Stimulated activated CD4-positive, alpha-beta T cell treated with anti-CD3 and anti-CD28 coated beads, Interleukin-1b, Interleukin-23, amount 100 ng/mL, for 24 hours (primary cell): ENCODE data around the gene ITGA7.
A peak's percentile ranks its signal among the peaks of the same experiment; 100 is the strongest.

Experiments
- DNase-seq, 4 experiments: peaks; one replicate each; pipeline ENCODE4 v3.0.0-alpha.2; 2020; ENCODE audit warnings: low read depth in 4 of 4, low spot score in 1 of 4

ITGA7 gene, protein sequence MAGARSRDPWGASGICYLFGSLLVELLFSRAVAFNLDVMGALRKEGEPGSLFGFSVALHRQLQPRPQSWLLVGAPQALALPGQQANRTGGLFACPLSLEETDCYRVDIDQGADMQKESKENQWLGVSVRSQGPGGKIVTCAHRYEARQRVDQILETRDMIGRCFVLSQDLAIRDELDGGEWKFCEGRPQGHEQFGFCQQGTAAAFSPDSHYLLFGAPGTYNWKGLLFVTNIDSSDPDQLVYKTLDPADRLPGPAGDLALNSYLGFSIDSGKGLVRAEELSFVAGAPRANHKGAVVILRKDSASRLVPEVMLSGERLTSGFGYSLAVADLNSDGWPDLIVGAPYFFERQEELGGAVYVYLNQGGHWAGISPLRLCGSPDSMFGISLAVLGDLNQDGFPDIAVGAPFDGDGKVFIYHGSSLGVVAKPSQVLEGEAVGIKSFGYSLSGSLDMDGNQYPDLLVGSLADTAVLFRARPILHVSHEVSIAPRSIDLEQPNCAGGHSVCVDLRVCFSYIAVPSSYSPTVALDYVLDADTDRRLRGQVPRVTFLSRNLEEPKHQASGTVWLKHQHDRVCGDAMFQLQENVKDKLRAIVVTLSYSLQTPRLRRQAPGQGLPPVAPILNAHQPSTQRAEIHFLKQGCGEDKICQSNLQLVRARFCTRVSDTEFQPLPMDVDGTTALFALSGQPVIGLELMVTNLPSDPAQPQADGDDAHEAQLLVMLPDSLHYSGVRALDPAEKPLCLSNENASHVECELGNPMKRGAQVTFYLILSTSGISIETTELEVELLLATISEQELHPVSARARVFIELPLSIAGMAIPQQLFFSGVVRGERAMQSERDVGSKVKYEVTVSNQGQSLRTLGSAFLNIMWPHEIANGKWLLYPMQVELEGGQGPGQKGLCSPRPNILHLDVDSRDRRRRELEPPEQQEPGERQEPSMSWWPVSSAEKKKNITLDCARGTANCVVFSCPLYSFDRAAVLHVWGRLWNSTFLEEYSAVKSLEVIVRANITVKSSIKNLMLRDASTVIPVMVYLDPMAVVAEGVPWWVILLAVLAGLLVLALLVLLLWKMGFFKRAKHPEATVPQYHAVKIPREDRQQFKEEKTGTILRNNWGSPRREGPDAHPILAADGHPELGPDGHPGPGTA

DNA sequence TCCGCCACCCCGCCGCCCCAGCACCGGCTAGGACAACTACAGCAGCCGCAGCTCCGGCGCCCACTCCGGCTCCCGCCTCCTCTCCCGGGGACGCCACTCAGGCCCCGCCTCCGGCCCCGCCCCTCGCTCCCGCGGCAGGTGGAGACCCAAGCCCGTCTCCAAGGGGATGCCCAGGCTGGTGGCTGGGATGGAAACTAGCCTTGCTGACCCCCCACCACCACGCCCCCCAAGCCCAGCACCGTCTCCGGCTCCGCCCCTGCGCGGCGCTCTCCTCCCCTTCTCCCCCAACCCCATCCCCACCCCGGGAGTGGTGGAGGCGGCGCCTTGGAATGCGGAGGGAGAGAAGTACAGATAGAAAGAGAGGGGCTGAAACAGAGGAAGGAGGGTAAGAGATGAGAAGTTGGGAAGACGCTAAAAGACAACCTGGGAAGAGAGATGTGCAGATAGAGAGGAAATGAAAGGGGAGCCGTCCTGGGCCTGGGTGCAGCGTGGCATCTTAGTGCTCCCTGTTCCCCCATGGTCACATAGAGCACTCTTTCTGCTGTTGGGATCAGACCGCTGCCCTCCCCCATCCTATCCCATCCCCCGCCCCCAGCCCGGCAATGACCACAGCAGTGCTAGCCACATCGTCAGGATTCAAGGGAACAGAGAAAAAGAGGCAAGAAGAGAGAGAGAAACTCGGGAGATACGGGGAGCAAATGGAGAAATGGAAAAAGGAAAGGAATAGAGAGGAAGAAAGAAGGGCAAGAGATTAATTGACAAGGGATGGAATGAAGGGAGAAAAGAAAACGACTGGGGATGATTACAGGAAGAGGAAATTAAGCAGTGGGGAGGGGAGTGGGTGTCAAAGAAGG, at the start of gene ITGA7:
ITGA7 (minus strand) TSS at position 64 of the 854 bp plus-strand sequence. CDS start 222 bp downstream, outside the sequence.
- DNase-seq, result peak in 3 of 4 experiments; percentile 44 to 62 (median 48)

DNA sequence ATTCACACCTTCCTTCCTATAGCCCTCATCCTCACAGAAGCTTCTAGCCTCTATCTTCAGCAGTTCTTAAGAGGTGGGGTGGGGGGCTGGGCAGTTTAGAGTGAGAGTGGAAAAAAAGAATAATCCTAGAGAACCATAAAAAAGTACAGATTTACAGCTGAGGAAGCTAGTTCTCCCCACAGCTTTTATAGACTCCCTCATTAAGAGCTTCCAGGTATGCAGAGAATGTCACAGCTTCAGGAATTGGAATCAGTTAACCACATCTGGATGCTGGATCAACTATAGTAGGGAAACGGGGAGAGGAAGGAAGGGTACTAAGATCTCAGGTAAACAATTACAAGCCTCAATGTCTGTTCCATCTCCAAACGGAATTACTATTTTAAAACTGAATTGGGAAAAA, 47.5 kb upstream of the ITGA7 start:
- no peak for DNase-seq

- DNase-seq, result no peak
These were observed 40.7 kb upstream of the ITGA7 start for GRCh38 chr12:55748230-55748993.

GRCh38 chr12:55746913-55747231, 39.2 kb upstream of the ITGA7 start:
- DNase-seq, result no peak

- no peak for DNase-seq
These were observed 38.6 kb upstream of the ITGA7 start for GRCh38 chr12:55746174-55746912.

DNA sequence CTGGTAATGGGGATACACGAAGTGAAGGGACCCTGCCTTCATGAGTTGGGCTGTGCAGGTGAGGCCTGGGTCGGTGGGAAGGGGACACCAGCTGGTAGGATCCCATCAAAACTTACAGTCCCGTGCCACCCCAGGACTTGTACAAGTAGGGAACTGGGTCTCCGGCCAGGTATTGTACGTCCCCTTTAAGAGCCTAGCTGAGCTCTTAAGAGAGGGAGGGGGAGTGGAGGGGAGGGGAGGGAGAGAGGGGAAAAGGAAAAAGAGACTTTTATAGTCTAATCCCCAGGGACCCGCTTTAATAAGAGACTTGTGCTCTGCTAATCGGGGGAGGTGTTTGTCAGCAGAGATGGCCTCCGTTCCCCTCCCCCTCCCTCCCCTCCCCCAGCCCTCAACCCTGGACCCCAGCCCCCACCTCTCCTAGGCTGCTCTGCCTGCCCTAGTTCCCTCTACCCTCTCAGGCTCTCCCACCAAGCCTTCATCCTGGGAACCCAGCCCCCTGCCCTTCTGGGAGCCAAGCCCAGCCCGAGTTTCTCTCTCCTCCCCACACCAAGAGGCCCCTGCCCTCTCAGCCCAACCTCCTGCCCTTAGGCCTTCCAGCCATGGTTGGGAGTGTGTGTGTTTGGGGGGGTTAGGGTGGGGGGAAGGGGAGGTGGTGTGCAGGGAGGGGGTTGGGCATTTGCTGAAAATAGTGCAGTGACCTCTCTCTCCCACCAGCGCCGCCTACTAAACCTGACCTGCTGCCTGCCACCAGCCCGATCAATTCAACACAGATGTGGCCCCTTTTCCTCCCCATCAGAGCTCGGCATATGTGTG, 37.9 kb upstream of the ITGA7 start:
- DNase-seq, result no peak

DNA sequence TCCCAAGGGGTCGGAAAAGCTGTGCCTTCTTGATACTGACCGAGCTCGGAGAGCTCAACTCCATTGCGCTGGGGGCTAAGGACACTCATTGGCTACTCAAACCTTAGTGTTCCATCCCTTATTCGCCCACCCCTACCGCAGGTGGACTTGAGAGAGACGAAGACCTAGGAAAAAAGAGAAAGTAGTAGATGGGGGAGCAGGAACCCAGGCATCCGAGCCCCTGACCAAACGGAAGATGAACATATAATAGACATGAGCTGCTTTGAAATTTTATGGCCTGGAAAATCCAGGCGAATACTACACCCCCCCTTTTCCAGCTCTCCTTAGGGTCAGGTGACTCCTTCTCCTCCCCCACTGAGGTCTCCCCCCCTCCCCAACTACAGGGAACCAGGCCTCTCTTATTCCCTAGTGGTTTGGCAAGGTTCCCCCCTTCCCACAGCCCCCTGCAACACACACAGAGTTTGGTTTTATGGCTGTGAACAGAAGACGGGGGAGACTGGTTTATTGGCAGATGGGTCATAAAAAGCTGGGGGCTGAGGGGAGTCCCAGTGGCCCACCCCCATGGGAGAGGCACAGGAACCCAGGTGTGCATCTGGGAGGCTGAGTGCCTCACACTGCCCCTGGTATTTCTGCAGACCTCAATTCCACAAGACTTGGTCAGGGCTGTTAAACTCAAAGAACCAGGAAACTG, 36.8 kb upstream of the ITGA7 start:
- no peak for DNase-seq

GRCh38 chr12:55743406-55744339, 36.0 kb upstream of the ITGA7 start:
- DNase-seq, result no peak

GRCh38 chr12:55742719-55743405, 35.2 kb upstream of the ITGA7 start, which contains the start of gene GDF11:
TSS of gene GDF11 (plus strand) at chr12:55743122. CDS start at chr12:55743317, 195 bp downstream.
- DNase-seq, result peak in 3 of 4 experiments; percentile 47 to 72 (median 67)

- no peak for DNase-seq
These were observed 34.4 kb upstream of the ITGA7 start for GRCh38 chr12:55741931-55742680.

GRCh38 chr12:55739025-55739378, 31.3 kb upstream of the ITGA7 start:
- no peak for DNase-seq

GRCh38 chr12:55738123-55739024, 30.7 kb upstream of the ITGA7 start:
- peak; percentile 66 to 84 (median 76) for DNase-seq

- no peak for DNase-seq
These were observed 29.9 kb upstream of the ITGA7 start for GRCh38 chr12:55737581-55738122.
